Neural progenitor cell (in vitro differentiated cells): Measurements from ENCODE around the gene BTBD18.

Source experiments
- CTCF ChIP-seq: fragments of 200-600 bp; sonication (generic); IDR thresholded peaks from 2 replicates; pipeline ENCODE4 v1.5.1; 2017; ENCODE audit warnings: antibody characterized with exemption, mild to moderate bottlenecking
- EZH2 ChIP-seq: fragments of 200-600 bp; sonication (generic); IDR thresholded peaks from 2 replicates; pipeline ENCODE4 v1.6.1; 2017; ENCODE audit warnings: antibody characterized with exemption, mild to moderate bottlenecking, moderate library complexity
- EZH2phosphoT487 ChIP-seq: fragments of 200-600 bp; sonication (generic); IDR thresholded peaks from 2 replicates; pipeline ENCODE4 v1.6.1; 2017; ENCODE audit warnings: antibody characterized with exemption

GRCh38 chr11:57735619-57736298, 15.9 kb downstream of the BTBD18 start:
- TF ChIP-seq CTCF (no peak), EZH2 (no peak), EZH2phosphoT487 (no peak)
